T-helper 17 cell (primary cell): ENCODE data around the gene LY9. TPM values are rescaled to one million over a fixed set of nuclear protein-coding genes. Genes with fewer than 3 reads are reported as not detected.
A peak's percentile ranks its signal among the peaks of the same experiment; 100 is the strongest.
"Not testable (repeated sequence)": the region's sequence is repeated elsewhere in the genome, so short reads cannot be mapped to it uniquely, and the experiment has no call there.

Source experiments
- ATAC-seq: fragments of 150-1000 bp; cut with Tn5 transposase; 2 replicates; pipeline ENCODE4 v1.10.0; 2021; ENCODE audit warnings: mild to moderate bottlenecking, moderate library complexity
- DNase-seq, 3 donors: peaks; one replicate each; pipeline versions ENCODE4 v3.0.0 to v3.0.0-alpha.2; 2020 to 2021
- H3K9me3 ChIP-seq: one replicate; pipeline ENCODE4 v1.7.0; 2013; ENCODE audit warnings: low read length, mild to moderate bottlenecking; ENCODE audit not compliant: control insufficient read depth, poor library complexity, severe bottlenecking
- H3K27ac Mint-ChIP-seq: one replicate; pipeline ENCODE4 v1.8.0; 2022; ENCODE audit warnings: mild to moderate bottlenecking, moderate library complexity, mixed read lengths
- H3K27me3 Mint-ChIP-seq: one replicate; pipeline ENCODE4 v1.8.0; 2022; ENCODE audit warnings: mixed read lengths
- H3K36me3 Mint-ChIP-seq: one replicate; pipeline ENCODE4 v1.8.0; 2022; ENCODE audit warnings: low read depth, mixed read lengths
- H3K4me1 Mint-ChIP-seq: one replicate; pipeline ENCODE4 v1.8.0; 2022; ENCODE audit warnings: mild to moderate bottlenecking, mixed read lengths
- H3K4me3 Mint-ChIP-seq: one replicate; pipeline ENCODE4 v1.8.0; 2022; ENCODE audit warnings: mild to moderate bottlenecking, moderate library complexity, mixed read lengths
- total RNA-seq, 4 donors: library from RNA in 2 of 4; stranded (reverse) in 2 of 4; gene quantifications; one replicate each; pipeline ENCODE4 v1.2.3 and lab custom pipeline; 2022 to 2026

LY9 gene
- total RNA-seq, 2 donors from 2014 or later: 96.6 to 124 TPM

DNA sequence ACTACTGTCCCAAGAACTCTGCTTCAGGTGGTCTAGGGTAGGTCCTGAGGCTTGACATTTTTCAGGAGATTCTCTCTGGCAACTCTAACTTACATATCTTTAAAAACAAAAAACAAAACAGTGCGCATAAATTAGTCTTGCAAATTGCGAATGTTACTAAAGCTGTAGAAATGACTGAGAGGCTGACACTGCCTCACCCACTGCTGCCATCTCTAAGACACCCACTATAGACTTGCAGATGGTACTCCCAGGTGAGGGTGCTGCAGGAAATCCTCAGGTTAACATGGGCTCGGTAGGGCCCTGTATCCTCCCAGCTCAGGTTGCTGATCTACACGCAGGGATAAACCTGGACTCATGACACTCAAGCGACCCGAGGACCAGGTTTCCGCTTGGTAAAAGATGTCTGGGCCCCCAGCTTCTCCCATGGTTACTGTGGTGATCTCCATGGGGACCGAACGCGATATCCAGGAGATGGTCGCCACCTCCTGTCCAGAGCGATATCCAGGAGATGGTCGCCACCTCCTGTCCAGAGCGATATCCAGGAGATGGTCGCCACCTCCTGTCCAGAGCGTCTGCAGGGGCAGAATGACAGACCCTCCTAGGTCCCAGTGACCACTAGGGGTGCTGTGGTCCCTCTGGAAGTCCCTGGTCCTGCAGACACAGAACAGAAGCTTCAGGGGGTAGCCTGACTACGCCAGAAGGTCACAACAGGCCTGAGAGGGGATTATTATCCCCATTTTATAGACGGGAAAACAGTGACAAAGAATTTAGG, 16.2 kb upstream of the LY9 start:
- H3K4me3 Mint-ChIP-seq: no peak overlapping the region
- H3K4me1 Mint-ChIP-seq: peaks cover 22% of the 10 kb centered on the region
- peaks cover 3% of the 10 kb centered on the region for H3K36me3 Mint-ChIP-seq
- no peaks in the 10 kb centered on the region for H3K9me3 ChIP-seq
- DNase-seq (no peak), ATAC-seq (no peak)
- peaks cover 5% of the 10 kb centered on the region for H3K27me3 Mint-ChIP-seq
- H3K27ac Mint-ChIP-seq: no peak overlapping the region

DNA sequence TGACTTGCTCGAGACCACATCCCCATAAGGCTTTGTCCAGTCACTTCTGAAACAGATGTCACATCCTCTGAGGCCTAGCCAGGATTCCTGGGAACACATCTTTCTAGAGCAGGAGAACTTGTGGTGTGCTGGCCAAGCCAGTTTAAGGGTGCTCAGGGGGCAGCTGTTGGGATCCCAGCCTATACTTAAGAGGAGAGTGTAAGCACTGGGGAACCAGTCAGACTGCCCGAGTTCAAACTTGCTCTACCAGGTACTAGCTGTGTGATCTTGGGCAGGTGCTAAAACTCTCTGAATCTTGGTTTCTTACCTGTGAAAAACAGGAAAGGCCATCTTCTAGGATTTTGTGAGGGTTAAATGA, 15.6 kb upstream of the LY9 start:
- H3K9me3 ChIP-seq: no peaks in the 10 kb centered on the region
- H3K4me3 Mint-ChIP-seq: no peak overlapping the region
- no peaks in the 10 kb centered on the region for H3K36me3 Mint-ChIP-seq
- H3K27me3 Mint-ChIP-seq: no peaks in the 10 kb centered on the region
- DNase-seq (no peak), ATAC-seq (no peak)
- peaks cover 18% of the 10 kb centered on the region for H3K4me1 Mint-ChIP-seq
- H3K27ac Mint-ChIP-seq: no peak overlapping the region

DNA sequence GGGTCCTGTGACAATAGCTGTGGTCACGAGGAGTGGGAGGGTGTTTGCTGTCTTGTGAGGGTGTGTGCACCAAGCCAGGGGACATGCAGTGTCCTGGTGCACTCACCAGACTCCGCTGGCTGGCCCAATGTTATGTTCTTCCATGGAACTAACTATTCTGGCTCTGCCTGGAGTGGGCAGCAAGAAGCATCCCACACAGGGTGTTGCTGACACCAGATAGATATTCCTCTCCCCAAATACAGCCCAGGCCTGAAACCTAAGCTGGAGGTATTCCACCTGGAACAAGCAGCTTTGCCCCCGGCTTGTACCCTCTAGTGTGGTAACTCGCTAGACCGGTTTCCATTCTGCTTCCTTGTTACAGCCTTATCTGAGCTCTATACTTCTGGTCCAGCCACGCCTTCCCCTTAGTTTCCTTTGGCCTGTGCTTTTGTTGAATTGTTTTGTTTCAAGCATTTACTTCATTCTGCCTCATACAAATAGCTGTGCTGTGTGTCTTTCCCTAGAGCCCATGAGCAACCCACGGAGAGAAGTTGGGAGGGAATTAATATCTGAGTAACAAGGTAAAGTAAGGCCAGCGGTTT, 14.7 kb upstream of the LY9 start:
- ATAC-seq: no peak
- H3K9me3 ChIP-seq: no peaks in the 10 kb centered on the region
- peaks cover 18% of the 10 kb centered on the region for H3K4me1 Mint-ChIP-seq
- peak overlapping the region; percentile 87 for H3K27ac Mint-ChIP-seq
- no peaks in the 10 kb centered on the region for H3K27me3 Mint-ChIP-seq
- H3K4me3 Mint-ChIP-seq: peak overlapping the region; percentile 81
- no peak for DNase-seq
- no peaks in the 10 kb centered on the region for H3K36me3 Mint-ChIP-seq

DNA sequence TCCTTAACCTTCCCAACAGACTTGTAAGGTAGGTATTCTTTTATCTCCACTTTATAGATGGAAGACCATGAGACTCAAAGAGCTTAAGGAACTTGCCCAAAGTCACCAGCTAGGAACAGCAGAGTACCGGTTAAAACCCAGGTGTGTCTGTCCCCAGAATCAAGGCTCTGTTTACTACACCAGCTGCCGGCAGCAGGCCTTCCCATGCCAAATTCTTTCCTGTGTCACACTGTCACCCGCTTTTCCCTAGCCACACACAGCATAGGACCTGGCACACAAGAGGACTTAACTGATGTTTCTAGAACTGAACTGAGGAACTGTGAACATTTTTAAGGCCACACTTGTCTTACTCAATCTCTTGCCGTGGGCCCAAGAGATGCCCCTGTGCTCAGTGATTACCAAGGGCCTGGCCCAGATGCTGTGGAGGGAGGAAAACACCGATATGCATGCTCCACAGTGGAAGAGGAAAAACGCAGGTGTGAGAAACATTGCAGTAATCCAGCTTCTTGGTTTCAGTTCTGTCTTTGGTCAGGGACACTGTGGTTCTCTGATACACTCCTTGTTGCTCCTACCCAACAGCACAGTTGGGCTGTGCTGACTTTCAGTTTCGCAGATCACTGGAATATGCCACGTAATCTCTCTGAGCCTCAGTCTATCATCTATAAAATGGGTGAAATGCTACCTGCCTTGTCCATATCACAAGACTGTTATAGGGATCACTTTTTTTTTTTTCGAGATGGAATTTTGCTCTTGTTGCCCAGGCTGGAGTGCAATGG, 13.9 kb upstream of the LY9 start:
- Mint-ChIP-seq H3K27ac (peak overlapping the region; percentile 87), H3K36me3 (no peaks in the 10 kb centered on the region), H3K27me3 (no peaks in the 10 kb centered on the region), H3K4me3 (peak overlapping the region; percentile 81), H3K4me1 (peaks cover 18% of the 10 kb centered on the region)
- no peaks in the 10 kb centered on the region for H3K9me3 ChIP-seq
- DNase-seq: no peak
- ATAC-seq: peak; percentile 81

DNA sequence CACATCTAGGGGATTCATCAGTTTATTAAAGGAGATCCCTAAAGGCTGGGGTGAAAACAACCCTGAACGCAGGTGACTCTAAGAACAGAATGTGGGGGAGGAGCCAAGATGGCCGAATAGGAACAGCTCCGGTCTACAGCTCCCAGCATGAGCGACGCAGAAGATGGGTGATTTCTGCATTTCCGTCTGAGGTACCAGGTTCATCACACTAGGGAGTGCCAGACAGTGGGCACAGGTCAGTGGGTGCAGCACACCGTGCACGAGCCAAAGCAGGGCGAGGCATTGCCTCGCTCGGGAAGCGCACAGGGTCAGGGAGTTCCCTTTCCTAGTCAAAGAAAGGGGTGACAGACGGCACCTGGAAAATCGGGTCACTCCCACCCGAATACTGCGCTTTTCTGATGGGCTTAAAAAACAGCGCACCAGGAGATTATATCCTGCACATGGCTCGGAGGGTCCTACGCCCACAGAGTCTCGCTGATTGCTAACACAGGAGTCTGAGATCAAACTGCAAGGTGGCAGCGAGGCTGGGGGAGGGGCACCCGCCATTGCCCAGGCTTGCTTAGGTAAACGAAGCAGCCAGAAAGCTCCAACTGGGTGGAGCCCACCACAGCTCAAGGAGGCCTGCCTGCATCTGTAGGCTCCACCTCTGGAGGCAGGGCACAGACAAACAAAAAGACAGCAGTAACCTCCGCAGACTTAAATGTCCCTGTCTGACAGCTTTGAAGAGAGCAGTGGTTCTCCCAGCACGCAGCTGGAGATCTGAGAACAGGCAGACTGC, 12.8 kb upstream of the LY9 start:
- not testable (repeated sequence) for H3K36me3 Mint-ChIP-seq, DNase-seq, H3K9me3 ChIP-seq, ATAC-seq, H3K27me3 Mint-ChIP-seq
- peak overlapping the region; percentile 87 for H3K27ac Mint-ChIP-seq
- H3K4me3 Mint-ChIP-seq: peak overlapping the region; percentile 21
- H3K4me1 Mint-ChIP-seq: peaks cover 13% of the 10 kb centered on the region

DNA sequence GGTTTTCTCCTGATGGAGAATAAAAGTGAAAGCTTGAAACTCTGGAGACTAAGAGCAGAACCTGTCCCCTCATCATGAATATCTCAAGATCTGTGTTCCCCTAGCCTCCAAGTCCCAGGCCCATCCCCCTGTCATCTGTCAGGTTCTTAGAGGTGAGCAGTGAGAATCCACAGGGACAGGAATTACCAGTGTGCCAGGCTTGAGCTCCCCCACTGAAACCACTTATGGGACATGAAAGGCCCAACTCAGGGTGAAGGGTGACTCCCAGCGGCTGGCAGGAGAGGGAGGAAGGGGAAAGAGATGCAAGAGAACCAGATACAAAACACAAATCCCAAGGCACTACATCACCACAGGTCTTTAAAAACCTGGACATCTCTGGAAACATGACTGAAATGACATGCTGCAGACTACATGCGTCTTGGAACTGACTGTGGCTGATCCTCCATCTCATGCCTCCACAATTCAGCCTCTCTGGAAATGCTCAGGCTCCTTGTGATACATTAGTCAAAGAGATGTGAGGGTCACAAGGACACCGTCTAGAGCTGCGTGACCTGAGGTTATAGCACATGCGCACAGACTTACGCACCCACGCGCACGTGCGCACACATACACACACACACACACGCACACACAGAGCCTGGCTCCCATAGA, 6.8 kb upstream of the LY9 start:
- Mint-ChIP-seq H3K27ac (no peak overlapping the region), H3K27me3 (no peaks in the 10 kb centered on the region)

DNA sequence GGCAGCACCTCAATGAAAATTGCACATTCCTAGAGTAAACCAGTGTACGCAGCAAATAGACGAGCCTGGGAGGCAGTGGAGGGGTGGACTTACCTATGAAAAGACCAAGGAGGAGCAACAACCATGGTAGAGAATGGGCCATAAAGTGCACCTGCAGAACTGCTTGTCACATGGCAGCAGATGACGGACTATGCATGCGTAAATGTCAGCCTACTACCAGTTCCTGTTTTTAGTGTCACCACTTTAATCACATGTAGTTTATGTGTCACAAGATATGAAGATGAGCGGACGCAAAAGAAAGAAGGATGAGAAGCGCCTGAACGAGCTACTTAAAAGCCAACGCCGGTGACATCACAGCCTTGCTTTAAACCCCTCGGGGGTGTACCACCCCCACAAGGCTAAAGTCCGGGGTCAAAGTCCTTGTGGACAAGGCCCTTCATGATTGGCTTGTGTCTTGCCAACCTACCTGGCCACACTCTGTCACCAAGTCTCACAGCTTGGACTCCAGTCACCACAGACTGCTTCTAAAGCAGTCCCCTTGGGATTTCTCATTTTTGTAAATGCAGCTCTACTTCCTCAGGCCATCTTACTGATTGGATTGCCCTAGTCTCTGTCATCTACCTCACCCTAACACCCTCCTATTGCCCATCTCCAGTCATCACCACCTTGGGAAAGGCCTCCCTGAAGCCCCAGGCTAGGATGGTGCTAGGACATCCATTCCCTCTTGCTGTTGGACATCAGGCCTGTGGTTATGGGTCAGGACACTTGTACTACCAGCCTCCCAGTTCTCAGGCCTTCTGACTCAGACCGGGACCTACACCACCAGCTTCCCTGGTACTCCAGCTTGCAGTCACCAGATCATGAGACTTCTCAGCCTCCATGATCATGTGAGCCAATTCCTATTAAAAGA, 6.0 kb upstream of the LY9 start:
- H3K9me3 ChIP-seq: no peaks in the 10 kb centered on the region
- DNase-seq (no peak), ATAC-seq (peak; percentile 83)
- Mint-ChIP-seq H3K4me3 (no peak overlapping the region), H3K27me3 (no peaks in the 10 kb centered on the region), H3K36me3 (no peaks in the 10 kb centered on the region), H3K27ac (peak overlapping the region; percentile 10), H3K4me1 (peaks cover 16% of the 10 kb centered on the region)

More for the DNA sequence above, 6.8 kb upstream of the LY9 start:
- DNase-seq (no peak), ATAC-seq (no peak)
- H3K9me3 ChIP-seq: no peaks in the 10 kb centered on the region
- Mint-ChIP-seq H3K36me3 (no peaks in the 10 kb centered on the region), H3K4me3 (no peak overlapping the region), H3K4me1 (peaks cover 9% of the 10 kb centered on the region)

DNA sequence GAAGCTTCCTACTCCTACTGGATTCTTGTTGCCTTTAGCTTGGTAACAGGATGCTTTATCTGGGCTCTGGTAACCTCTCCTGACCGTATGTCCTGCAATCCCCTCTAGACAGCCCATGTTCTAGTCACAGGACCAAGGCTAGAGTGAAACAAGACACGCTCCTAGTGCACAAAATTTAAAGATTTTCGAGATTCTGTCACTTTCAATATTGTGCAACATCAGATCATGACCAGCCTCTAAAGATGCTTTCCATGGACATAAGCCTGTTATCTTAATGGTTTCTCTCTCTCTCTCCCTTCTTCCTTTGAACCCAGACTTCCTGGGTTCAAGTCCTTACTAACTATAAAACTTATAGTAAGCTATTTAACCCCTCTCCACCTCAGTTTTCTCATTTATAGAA, 1.6 kb upstream of the LY9 start:
- H3K36me3 Mint-ChIP-seq: peaks cover 4% of the 10 kb centered on the region

DNA sequence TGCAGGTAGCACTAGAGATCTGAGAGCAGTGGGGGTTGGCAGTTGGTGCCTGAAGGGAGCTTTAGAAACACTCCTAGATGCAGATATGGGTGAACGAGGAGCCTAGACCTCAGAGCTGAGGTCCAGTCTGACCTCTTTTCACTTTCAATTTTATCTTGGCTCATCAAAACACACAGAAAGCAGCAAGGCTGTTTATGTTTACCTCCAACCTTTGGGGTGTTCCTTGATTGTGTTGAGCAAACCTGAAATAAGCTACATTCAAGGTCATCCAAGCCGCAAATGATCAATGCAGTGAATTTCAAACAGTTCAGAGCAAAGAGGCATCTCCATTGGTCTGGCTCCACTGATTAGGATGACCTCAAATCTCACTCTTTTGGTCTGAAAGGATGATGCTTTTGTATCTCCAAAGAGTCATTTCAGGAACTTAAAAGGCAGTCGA, 1.3 kb downstream of the LY9 start:
- Mint-ChIP-seq H3K4me3 (peak overlapping the region; percentile 95), H3K27ac (peak overlapping the region; percentile 98), H3K36me3 (peaks cover 7% of the 10 kb centered on the region), H3K4me1 (peaks cover 60% of the 10 kb centered on the region), H3K27me3 (no peaks in the 10 kb centered on the region)
- no peaks in the 10 kb centered on the region for H3K9me3 ChIP-seq
- no peak for ATAC-seq
- no peak for DNase-seq

More for the DNA sequence above, 1.6 kb upstream of the LY9 start:
- peak overlapping the region; percentile 98 for H3K27ac Mint-ChIP-seq
- peaks cover 43% of the 10 kb centered on the region for H3K4me1 Mint-ChIP-seq
- H3K27me3 Mint-ChIP-seq: no peaks in the 10 kb centered on the region
- ATAC-seq (no peak), DNase-seq (no peak)
- H3K4me3 Mint-ChIP-seq: peak overlapping the region; percentile 82
- H3K9me3 ChIP-seq: no peaks in the 10 kb centered on the region

DNA sequence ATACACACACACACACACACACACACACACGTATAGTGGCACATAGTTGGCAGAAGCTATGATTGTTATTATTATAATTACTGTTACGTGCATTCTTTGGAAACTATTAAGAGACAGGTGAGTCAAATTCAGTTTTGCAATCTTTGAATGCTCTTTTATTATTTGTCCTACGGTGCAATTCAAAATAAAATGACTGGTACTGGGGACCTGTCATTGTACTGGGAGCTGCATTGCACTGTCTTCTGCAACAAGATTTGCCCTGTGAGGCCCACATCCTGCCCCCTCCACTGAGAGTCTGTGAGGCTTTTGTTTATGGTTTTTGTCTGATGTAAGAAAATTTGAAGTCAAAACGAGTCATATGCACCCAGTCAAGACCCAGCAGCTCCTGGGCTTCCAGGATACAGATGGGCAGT, 1.9 kb downstream of the LY9 start:
- ATAC-seq (peak; percentile 51), DNase-seq (peak in 2 of 3 donors; percentile 30 to 34)
- Mint-ChIP-seq H3K4me1 (peaks cover 62% of the 10 kb centered on the region), H3K36me3 (peaks cover 7% of the 10 kb centered on the region), H3K4me3 (peak overlapping the region; percentile 95), H3K27ac (peak overlapping the region; percentile 98), H3K27me3 (no peaks in the 10 kb centered on the region)
- no peaks in the 10 kb centered on the region for H3K9me3 ChIP-seq

DNA sequence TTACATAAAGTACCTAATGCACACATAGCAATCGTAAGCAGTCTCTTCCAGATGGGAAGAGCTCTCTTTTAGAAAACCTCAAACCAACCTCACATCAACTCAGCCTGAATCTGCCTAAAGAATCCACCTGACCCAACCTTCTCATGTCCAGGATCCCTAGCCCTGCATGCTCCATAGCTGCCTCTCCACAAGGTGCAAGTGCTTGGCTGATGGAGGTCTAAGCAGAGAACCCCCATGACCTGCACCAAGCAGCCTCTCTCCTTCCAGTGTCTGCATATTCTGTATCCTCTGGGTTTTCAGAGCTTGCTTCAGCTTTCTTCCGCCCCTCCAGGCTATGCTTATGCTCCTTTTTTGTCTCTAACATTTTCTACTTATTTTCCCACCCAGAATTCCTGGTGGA, 2.5 kb downstream of the LY9 start:
- peak overlapping the region; percentile 98 for H3K27ac Mint-ChIP-seq
- H3K4me1 Mint-ChIP-seq: peaks cover 62% of the 10 kb centered on the region
- peaks cover 7% of the 10 kb centered on the region for H3K36me3 Mint-ChIP-seq
- ATAC-seq (no peak), DNase-seq (no peak)
- peak overlapping the region; percentile 95 for H3K4me3 Mint-ChIP-seq
- H3K27me3 Mint-ChIP-seq: no peaks in the 10 kb centered on the region
- H3K9me3 ChIP-seq: no peaks in the 10 kb centered on the region

DNA sequence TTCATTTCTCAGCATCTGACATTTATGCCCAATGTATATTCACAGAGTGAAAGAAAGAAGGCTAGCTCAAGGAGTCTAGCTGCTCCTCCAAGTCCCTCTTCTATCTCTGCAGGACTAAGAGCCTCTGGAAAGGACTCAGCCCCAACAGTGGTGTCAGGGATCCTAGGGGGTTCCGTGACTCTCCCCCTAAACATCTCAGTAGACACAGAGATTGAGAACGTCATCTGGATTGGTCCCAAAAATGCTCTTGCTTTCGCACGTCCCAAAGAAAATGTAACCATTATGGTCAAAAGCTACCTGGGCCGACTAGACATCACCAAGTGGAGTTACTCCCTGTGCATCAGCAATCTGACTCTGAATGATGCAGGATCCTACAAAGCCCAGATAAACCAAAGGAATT, 3.7 kb downstream of the LY9 start:
- peaks cover 65% of the 10 kb centered on the region for H3K4me1 Mint-ChIP-seq
- H3K9me3 ChIP-seq: no peaks in the 10 kb centered on the region
- H3K4me3 Mint-ChIP-seq: peak overlapping the region; percentile 95
- no peaks in the 10 kb centered on the region for H3K27me3 Mint-ChIP-seq
- DNase-seq (no peak), ATAC-seq (no peak)
- peaks cover 7% of the 10 kb centered on the region for H3K36me3 Mint-ChIP-seq
- peak overlapping the region; percentile 98 for H3K27ac Mint-ChIP-seq
